Activated naive CD8-positive, alpha-beta T cell treated with anti-CD3 and anti-CD28 coated beads, Interleukin-2, amount 10 ng/mL, durations not matched to agents 7 days and 5 days (primary cell): ENCODE data around the gene PIP4K2A. TPM values are rescaled to one million over a fixed set of nuclear protein-coding genes. Genes with fewer than 3 reads are reported as not detected.
A peak's percentile ranks its signal among the peaks of the same experiment; 100 is the strongest.
"Not testable (repeated sequence)": the region's sequence is repeated elsewhere in the genome, so short reads cannot be mapped to it uniquely, and the experiment has no call there.

Experiments used
- ATAC-seq: fragments of 150-1000 bp; cut with Tn5 transposase; one replicate; pipeline ENCODE4 v1.10.0; 2021; ENCODE audit warnings: low read depth, moderate library complexity
- POLR2A ChIA-PET: fragments of 350-600 bp; sonication (Branson Sonifier 250); formaldehyde crosslinking; loops from one replicate; lab custom pipeline; 2021; ENCODE audit warnings: antibody characterized with exemption; lab: Charles Lee
- DNase-seq: peaks from one replicate; pipeline ENCODE4 v3.0.0; 2021
- H3K27ac Mint-ChIP-seq: one replicate; pipeline ENCODE4 v1.8.0; 2022; ENCODE audit warnings: mild to moderate bottlenecking, mixed read lengths
- H3K27me3 Mint-ChIP-seq: one replicate; pipeline ENCODE4 v1.8.0; 2022; ENCODE audit warnings: mild to moderate bottlenecking, moderate library complexity, mixed read lengths
- H3K36me3 Mint-ChIP-seq: one replicate; pipeline ENCODE4 v1.8.0; 2021; ENCODE audit warnings: mild to moderate bottlenecking, mixed read lengths
- H3K4me1 Mint-ChIP-seq: one replicate; pipeline ENCODE4 v1.8.0; 2021; ENCODE audit warnings: mixed read lengths
- H3K4me3 Mint-ChIP-seq: one replicate; pipeline ENCODE4 v1.8.0; 2022; ENCODE audit warnings: mild to moderate bottlenecking, moderate library complexity, mixed read lengths
- H3K9me3 Mint-ChIP-seq: one replicate; pipeline ENCODE4 v1.8.0; 2021; ENCODE audit warnings: mixed read lengths
- total RNA-seq, 2 experiments: library from RNA; stranded (reverse); gene quantifications; one replicate each; pipeline ENCODE4 v1.2.3, GENCODE V29; 2021

PIP4K2A gene
- total RNA-seq = 100 to 1,000 TPM; 179 to 199 TPM

DNA sequence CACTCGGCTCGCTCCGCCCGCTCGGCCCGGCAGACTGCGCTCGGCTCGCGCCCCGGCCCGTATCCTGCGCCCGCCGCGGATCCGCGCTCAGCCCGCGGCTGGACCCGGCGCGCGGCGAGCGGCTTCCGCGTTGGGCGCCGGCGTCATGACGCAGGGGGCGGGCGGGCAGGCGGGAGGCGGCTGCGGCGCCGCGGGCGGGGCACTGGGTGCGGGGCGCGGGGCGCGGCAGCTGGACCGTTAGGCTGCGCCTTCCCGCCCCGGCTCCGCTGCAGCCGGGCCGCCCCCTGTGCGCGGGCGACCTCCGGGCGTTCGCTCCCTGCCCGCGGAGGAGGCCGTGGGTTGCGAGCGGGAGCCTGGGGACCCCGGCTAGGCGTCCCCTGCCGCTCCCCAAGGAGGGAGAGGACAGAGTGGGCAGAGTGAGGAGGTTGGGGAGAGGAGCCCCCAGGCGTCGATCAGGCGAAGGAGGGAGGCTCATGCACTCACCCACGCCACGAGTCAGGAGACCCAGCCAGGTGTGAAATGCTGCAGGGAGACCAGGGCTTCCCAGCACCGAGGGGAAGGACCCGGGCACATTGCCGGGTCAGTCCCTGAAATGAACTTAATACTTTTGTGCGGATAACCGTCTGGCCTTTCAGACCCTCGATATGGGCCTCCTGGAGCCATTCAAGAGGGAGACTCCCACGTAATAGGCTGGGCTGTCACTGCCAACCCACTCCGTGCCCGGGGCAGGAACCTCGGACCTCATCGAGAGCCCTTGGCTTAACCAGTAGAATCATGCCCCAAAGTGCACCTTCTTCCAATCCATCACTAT lies at the start of gene PIP4K2A:
Gene PIP4K2A, minus strand, starts transcription at position 100 of the 811 bp plus-strand sequence. CDS start 252 bp downstream, outside the sequence.
- Mint-ChIP-seq H3K9me3 (no peaks in the 10 kb centered on the region), H3K4me3 (peak within 1 kb of the TSS; percentile 86), H3K27me3 (no peaks in the 10 kb centered on the region), H3K4me1 (peaks cover 30% of the 10 kb centered on the region), H3K27ac (peak within 1 kb of the TSS; percentile 90), H3K36me3 (peaks cover 14% of the 10 kb centered on the region)
- POLR2A ChIA-PET = interaction anchor here (0.9 to 4.2 kb wide), 13 partner anchors 10 to 382 kb away, joined by 3 to 33 read pairs (median 5); no protein-coding TSS in a partner anchor
- peak; percentile 90 for DNase-seq
- ATAC-seq = peak; percentile 90

DNA sequence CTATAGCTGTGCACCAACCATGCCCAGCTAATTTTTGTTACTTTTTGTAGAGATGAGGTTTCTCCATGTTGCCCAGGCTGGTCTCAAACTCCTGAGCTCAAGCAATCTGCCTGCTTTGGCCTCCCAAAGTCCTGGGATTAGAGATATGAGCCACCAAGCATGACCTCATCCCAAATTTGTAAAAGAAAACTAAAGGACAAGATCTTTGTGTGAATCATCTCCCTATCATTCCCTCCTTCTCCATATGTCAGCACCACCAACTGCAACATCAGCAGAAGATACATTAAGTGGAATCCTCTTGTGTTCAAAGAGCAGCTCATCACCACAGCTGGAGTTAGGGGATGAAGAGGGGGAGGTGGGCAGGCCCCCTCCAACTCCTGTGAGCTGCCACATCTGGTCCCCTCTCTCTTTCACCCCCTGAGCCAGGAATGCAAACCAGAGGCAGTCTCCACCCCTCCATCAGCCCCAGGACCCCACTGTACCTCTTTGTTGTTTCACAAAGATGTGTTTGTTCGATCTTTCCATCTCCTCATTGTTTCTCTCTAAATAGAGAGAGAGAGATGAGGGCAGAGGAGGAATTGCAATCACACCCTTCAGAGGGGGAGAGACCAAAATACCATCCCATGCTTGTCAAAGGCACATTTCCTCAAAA lies 47.3 kb upstream of the PIP4K2A start:
- no peak for ATAC-seq
- Mint-ChIP-seq H3K9me3 (peaks cover 1% of the 10 kb centered on the region), H3K36me3 (no peaks in the 10 kb centered on the region), H3K27me3 (peaks cover 3% of the 10 kb centered on the region), H3K4me1 (no peaks in the 10 kb centered on the region), H3K27ac (no peak overlapping the region), H3K4me3 (no peak overlapping the region)
- DNase-seq = no peak
- POLR2A ChIA-PET = no interaction called here

DNA sequence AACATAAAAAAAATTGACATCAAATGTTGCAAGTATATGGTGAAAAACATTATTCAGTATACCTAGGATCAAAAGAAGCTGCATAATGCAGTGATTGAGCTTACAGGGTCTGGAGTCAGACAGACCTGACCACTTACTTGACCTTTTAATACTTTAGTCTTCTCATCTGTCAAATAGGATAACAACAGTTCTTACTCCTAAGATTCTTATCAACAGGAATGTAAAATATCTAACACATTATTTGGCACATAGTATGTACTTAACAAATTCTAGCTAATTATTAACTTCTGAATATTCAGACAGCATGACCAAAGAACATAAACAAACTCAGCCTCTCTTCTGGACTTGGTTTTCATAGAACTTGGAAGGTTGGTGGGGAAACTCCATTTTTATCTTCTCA lies 45.6 kb upstream of the PIP4K2A start:
- Mint-ChIP-seq H3K4me3 (no peak overlapping the region), H3K4me1 (no peaks in the 10 kb centered on the region), H3K36me3 (no peaks in the 10 kb centered on the region), H3K27me3 (peaks cover 3% of the 10 kb centered on the region), H3K27ac (no peak overlapping the region), H3K9me3 (no peaks in the 10 kb centered on the region)
- ATAC-seq (no peak), DNase-seq (no peak)
- POLR2A ChIA-PET = no interaction called here

DNA sequence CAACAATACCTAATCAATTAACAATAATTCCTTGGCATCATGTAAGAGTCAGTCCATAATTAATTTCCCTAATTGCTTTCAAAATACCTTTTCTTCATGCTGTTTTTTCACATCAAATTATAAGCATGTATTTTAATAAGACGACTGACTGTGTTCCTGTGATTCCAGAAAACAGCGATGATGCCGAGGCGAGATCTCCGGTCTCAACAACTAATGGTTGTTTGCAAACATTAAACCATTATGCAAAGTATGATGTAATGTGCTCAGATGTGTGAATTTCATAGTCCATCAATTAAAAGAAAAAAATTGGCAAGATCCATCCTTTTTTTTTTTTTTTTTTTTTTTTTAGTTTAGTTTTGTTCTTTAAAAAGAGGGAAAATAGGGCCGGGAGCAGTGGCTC lies 44.5 kb upstream of the PIP4K2A start:
- H3K27ac Mint-ChIP-seq = no peak overlapping the region
- no peak for ATAC-seq
- no peak for DNase-seq
- no peaks in the 10 kb centered on the region for H3K36me3 Mint-ChIP-seq
- no peak overlapping the region for H3K4me3 Mint-ChIP-seq
- POLR2A ChIA-PET = no interaction called here
- H3K9me3 Mint-ChIP-seq = no peaks in the 10 kb centered on the region
- H3K4me1 Mint-ChIP-seq = peaks cover under 1% of the 10 kb centered on the region
- peaks cover 3% of the 10 kb centered on the region for H3K27me3 Mint-ChIP-seq

DNA sequence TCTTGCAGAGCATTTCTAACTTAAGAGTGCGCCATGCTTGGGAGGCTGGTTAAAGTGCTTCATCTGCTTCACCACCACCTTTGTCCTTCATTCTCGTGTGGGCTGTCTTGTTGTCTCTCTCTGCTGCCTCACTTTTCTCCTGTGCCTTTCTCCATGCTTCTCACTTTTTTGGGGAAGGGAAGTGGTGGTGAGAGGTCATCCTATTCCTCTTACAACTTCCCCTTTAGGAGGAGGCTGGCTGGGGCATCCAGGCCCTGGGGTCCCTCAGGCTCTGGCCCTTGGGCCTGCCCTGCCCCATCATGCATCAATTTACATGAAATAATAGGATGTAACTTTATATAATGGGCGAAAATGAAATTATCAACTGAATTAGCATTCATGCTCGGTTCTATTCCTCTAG lies 39.9 kb upstream of the PIP4K2A start:
- no peaks in the 10 kb centered on the region for H3K36me3 Mint-ChIP-seq
- H3K4me3 Mint-ChIP-seq = no peak overlapping the region
- no peaks in the 10 kb centered on the region for H3K9me3 Mint-ChIP-seq
- H3K27ac Mint-ChIP-seq = no peak overlapping the region
- H3K4me1 Mint-ChIP-seq = peaks cover 10% of the 10 kb centered on the region
- ATAC-seq = no peak
- no peaks in the 10 kb centered on the region for H3K27me3 Mint-ChIP-seq
- no peak for DNase-seq
- POLR2A ChIA-PET = no interaction called here

DNA sequence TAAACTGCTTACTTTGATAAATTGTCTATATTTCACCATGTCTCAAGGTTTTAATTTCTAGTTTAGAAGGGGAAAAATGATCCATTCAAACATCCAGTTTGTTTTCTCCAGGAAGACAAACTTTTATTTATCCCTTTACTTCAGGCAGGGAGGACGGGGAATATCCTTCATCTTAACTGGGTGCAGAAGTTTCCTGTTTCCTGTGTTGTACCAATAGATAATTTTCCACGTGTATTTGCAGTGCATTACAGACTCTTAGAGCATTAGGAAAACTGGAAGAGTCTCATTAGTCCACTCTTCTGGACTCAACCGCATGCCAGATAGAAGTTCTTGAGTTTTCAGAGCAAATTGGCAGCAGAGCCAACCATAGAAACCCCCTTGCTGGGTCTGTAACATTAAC lies 39.4 kb upstream of the PIP4K2A start:
- POLR2A ChIA-PET = no interaction called here
- Mint-ChIP-seq H3K27ac (no peak overlapping the region), H3K9me3 (no peaks in the 10 kb centered on the region), H3K36me3 (no peaks in the 10 kb centered on the region), H3K4me3 (no peak overlapping the region), H3K4me1 (peaks cover 10% of the 10 kb centered on the region), H3K27me3 (no peaks in the 10 kb centered on the region)
- ATAC-seq (no peak), DNase-seq (no peak)

DNA sequence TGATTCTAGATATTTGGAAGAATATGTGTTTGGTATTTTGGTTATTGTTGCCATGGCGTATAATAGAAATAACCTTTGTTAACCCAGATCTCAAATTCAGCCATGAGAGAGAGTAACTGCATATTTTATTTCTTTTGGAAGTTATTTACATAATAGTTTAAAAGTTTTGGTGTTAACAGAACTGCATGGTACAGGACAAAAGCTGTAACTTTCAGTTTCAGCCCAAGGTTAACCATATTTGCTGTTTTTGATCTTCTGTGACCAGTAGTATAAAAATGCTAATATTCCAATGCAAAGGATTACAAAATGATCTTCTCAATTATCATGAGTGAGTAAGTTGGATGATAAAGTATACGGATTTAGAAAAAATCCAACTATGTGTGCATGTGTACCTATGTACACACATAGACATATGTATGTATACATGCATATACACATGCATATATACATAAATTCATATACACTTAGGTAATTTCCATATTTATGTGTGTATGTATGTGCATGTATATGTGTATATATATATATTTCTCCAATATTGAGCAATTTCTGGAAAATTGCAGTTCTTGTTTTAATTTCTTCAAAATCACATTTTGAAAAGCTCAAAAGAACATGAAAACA lies 38.0 kb upstream of the PIP4K2A start:
- DNase-seq (no peak), ATAC-seq (no peak)
- no peaks in the 10 kb centered on the region for H3K9me3 Mint-ChIP-seq
- no peak overlapping the region for H3K27ac Mint-ChIP-seq
- no peak overlapping the region for H3K4me3 Mint-ChIP-seq
- no peaks in the 10 kb centered on the region for H3K36me3 Mint-ChIP-seq
- no peaks in the 10 kb centered on the region for H3K27me3 Mint-ChIP-seq
- POLR2A ChIA-PET = no interaction called here
- H3K4me1 Mint-ChIP-seq = peaks cover 10% of the 10 kb centered on the region

DNA sequence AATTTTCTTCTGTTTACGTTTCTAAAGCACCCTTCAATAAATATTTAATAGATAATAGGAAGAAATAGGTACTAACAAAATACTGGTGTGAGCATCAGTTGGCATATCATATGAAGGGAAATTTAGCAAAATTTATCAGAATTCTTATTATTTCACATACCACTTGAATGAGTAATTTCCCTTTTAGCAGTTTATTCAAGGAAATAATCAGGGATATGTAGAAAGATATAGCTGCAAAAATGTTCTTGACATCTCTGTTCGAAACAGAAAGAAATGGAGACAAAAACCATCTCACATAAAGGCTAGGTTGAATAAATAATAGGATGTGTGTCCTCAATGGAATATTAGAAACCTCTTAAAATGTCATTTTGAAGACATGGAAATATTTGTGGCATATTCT lies 35.8 kb upstream of the PIP4K2A start:
- Mint-ChIP-seq H3K36me3 (peaks cover under 1% of the 10 kb centered on the region), H3K4me1 (peaks cover 10% of the 10 kb centered on the region), H3K4me3 (no peak overlapping the region), H3K27ac (no peak overlapping the region), H3K9me3 (no peaks in the 10 kb centered on the region), H3K27me3 (no peaks in the 10 kb centered on the region)
- ATAC-seq = no peak
- POLR2A ChIA-PET = no interaction called here
- no peak for DNase-seq

DNA sequence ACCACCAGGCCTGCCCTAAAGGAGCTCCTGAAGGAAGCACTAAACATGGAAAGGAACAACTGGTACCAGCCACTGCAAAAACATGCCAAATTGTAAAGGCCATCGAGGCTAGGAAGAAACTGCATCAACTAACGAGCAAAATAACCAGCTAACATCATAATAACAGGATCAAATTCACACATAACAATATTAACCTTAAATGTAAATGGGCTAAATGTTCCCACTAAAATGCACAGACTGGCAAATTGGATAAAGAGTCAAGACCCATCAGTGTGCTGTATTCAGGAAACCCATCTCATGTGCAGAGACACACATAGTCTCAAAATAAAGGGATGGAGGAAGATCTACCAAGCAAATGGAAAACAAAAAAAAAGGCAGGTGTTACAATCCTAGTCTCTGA lies 30.5 kb upstream of the PIP4K2A start:
- DNase-seq, H3K27ac Mint-ChIP-seq, H3K36me3 Mint-ChIP-seq, ATAC-seq, POLR2A ChIA-PET, H3K4me1 Mint-ChIP-seq, H3K4me3 Mint-ChIP-seq, H3K27me3 Mint-ChIP-seq: not testable (repeated sequence)
- peaks cover 10% of the 10 kb centered on the region for H3K9me3 Mint-ChIP-seq

DNA sequence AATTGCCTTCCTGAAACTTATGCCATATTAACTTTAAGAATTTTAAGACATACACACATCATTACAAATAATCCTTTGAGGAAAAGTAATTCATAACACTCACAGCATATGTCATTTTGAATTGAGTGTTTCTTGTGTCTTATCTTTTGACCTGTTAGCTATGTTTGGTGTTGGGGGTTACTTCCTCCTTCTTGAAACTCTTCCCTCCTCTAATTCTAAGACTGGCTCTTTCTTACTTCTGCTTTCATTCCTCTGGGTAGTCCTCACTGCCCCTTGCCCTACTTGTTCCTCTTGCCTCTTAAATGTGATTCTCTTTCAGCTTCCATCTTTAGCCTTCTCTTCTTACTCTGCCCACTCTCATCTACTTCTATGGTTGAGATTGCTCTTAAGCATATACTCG lies 28.3 kb upstream of the PIP4K2A start:
- POLR2A ChIA-PET = no interaction called here
- ATAC-seq (no peak), DNase-seq (no peak)
- H3K9me3 Mint-ChIP-seq = peaks cover 10% of the 10 kb centered on the region
- no peak overlapping the region for H3K27ac Mint-ChIP-seq
- H3K4me3 Mint-ChIP-seq = no peak overlapping the region
- H3K4me1 Mint-ChIP-seq = peaks cover 3% of the 10 kb centered on the region
- H3K27me3 Mint-ChIP-seq = peaks cover 4% of the 10 kb centered on the region
- H3K36me3 Mint-ChIP-seq = peaks cover 5% of the 10 kb centered on the region

DNA sequence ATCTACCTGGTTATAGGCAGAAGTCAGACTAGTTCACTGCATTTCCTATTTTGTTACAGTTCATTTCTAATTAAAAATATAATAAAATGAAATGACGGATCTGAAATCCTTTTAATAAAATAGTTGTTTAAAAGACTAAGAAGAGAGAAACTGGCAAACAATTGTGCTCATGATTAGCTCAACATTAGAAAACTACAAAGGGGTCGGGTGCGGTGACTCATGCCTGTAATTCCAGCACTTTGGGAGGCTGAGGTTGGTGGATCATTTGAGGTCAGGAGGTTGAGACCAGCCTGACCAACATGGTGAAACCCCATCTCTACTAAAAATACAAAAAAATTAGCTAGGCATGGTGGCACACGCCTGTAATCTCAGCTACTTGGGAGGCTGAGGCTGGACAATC lies 27.3 kb upstream of the PIP4K2A start:
- H3K27me3 Mint-ChIP-seq, H3K36me3 Mint-ChIP-seq, ATAC-seq, POLR2A ChIA-PET, H3K4me3 Mint-ChIP-seq, H3K4me1 Mint-ChIP-seq, DNase-seq, H3K27ac Mint-ChIP-seq: not testable (repeated sequence)
- H3K9me3 Mint-ChIP-seq = peaks cover 10% of the 10 kb centered on the region

DNA sequence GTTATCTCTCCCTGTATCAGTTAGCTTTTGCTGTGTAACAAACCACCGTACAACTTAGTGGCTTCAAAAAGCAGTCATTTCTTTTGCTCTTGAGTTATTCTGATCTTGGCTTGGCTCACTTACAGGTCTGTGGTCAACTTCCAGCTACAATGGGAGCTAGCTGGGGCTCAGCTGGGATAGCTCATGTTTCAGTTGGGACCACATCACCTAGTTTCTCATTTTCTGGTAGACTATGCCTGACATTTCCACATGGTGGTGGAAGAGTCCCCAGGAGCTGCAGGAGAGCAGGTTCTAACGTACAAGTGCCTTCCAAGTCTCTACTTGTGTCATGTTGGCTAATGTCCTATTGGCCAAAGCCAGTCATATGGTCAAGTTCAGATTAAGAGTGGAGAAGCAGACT lies 25.8 kb upstream of the PIP4K2A start:
- Mint-ChIP-seq H3K36me3 (peaks cover 5% of the 10 kb centered on the region), H3K9me3 (peaks cover 10% of the 10 kb centered on the region), H3K27ac (no peak overlapping the region), H3K27me3 (peaks cover 4% of the 10 kb centered on the region), H3K4me1 (peaks cover 3% of the 10 kb centered on the region), H3K4me3 (no peak overlapping the region)
- DNase-seq (no peak), ATAC-seq (no peak)
- POLR2A ChIA-PET = interaction anchor here (0.7 kb wide), 1 partner anchor 192 kb away, joined by 3 read pairs; no protein-coding TSS in a partner anchor

DNA sequence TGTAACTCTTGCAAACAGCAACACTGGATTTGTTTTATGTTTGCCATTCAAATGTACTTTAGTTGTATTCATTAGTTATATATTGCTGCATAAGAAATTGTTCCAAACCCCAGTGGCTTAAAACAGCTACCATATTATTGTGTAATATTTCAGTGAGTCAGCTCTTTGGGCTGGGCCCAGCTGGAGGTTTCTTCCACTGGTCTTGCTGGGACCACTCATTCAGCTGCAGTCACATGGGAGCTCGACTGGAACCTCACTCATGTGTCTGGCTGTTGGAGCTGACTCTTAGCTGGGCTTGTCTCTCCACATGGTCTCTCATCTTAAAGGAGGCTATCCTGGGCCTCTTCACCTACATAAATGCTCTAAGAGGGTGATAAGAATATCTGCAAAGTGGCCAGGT lies 23.2 kb upstream of the PIP4K2A start:
- peaks cover 2% of the 10 kb centered on the region for H3K9me3 Mint-ChIP-seq
- no peak overlapping the region for H3K4me3 Mint-ChIP-seq
- ATAC-seq = no peak
- no peak overlapping the region for H3K27ac Mint-ChIP-seq
- H3K27me3 Mint-ChIP-seq = peaks cover 8% of the 10 kb centered on the region
- POLR2A ChIA-PET = no interaction called here
- peaks cover 2% of the 10 kb centered on the region for H3K4me1 Mint-ChIP-seq
- DNase-seq = no peak
- H3K36me3 Mint-ChIP-seq = peaks cover 5% of the 10 kb centered on the region
